OCI-M2 (cell line): ENCODE data around the gene C16orf95.

ENCODE experiments used
- DNase-seq: peaks from one replicate; lab custom pipeline; 2025; ENCODE audit not compliant: unreplicated experiment; lab: John Stamatoyannopoulos, UW

Gene C16orf95

GRCh38 chr16:87332150-87332549 lies 15.0 kb upstream of the C16orf95 start:
- DNase-seq: no peak

GRCh38 chr16:87331241-87331801 lies 14.1 kb upstream of the C16orf95 start:
- DNase-seq: no peak

- DNase-seq: no peak
These were observed 13.5 kb upstream of the C16orf95 start for GRCh38 chr16:87330646-87331045.

- DNase-seq: no peak
These were observed 13.0 kb upstream of the C16orf95 start for GRCh38 chr16:87330257-87330624.

- no peak for DNase-seq
These were observed 12.5 kb upstream of the C16orf95 start for GRCh38 chr16:87329436-87330256.

GRCh38 chr16:87328846-87329245 lies 11.7 kb upstream of the C16orf95 start:
- no peak for DNase-seq

- no peak for DNase-seq
These were observed 10.8 kb upstream of the C16orf95 start for GRCh38 chr16:87327798-87328495.

GRCh38 chr16:87326151-87326571 lies 9.0 kb upstream of the C16orf95 start:
- no peak for DNase-seq

- no peak for DNase-seq
These were observed 8.2 kb upstream of the C16orf95 start for GRCh38 chr16:87325423-87325858.

GRCh38 chr16:87324411-87325275 lies 7.5 kb upstream of the C16orf95 start:
- no peak for DNase-seq

- DNase-seq: no peak
These were observed 6.7 kb upstream of the C16orf95 start for GRCh38 chr16:87323727-87324410.

GRCh38 chr16:87322833-87323726 lies 5.9 kb upstream of the C16orf95 start:
- DNase-seq: no peak

- DNase-seq: no peak
These were observed 5.2 kb upstream of the C16orf95 start for GRCh38 chr16:87322360-87322759.

- DNase-seq: no peak
These were observed 4.3 kb upstream of the C16orf95 start for GRCh38 chr16:87321336-87322107.

GRCh38 chr16:87320510-87321227 lies 3.5 kb upstream of the C16orf95 start:
- DNase-seq: no peak

GRCh38 chr16:87319997-87320491 lies 2.9 kb upstream of the C16orf95 start:
- no peak for DNase-seq

GRCh38 chr16:87319011-87319410 lies 1.8 kb upstream of the C16orf95 start:
- no peak for DNase-seq
